Hepatocyte (in vitro differentiated cells): ENCODE results near the gene PES1. TPM values are rescaled to one million over a fixed set of nuclear protein-coding genes. Genes with fewer than 3 reads are reported as not detected.
"Not testable (repeated sequence)": the region's sequence is repeated elsewhere in the genome, so short reads cannot be mapped to it uniquely, and the experiment has no call there.

Source experiments
- DNase-seq: peaks from one replicate; pipeline ENCODE4 v3.0.0-alpha.2; 2016; ENCODE audit warnings: low spot score
- H2AFZ ChIP-seq: fragments of 200-600 bp; sonication (generic); 2 replicates; pipeline ENCODE4 v1.6.0; 2016; ENCODE audit warnings: antibody characterized with exemption, mild to moderate bottlenecking
- H3K27ac ChIP-seq: fragments of 200-600 bp; sonication (generic); 2 replicates; pipeline ENCODE4 v1.5.1; 2016; ENCODE audit warnings: mild to moderate bottlenecking
- H3K27me3 ChIP-seq: fragments of 200-600 bp; sonication (generic); 2 replicates; pipeline ENCODE4 v1.6.1; 2016
- H3K36me3 ChIP-seq: fragments of 200-600 bp; sonication (generic); replicated peaks from 2 replicates; pipeline ENCODE4 v1.5.1; 2016; ENCODE audit warnings: low read depth; ENCODE audit not compliant: insufficient read depth
- H3K4me1 ChIP-seq: fragments of 200-600 bp; sonication (generic); 2 replicates; pipeline ENCODE4 v1.5.1; 2016; ENCODE audit warnings: mild to moderate bottlenecking, moderate library complexity; ENCODE audit not compliant: insufficient read depth
- H3K4me2 ChIP-seq: fragments of 200-600 bp; sonication (generic); 2 replicates; pipeline ENCODE4 v1.6.0; 2016
- H3K4me3 ChIP-seq: fragments of 200-600 bp; sonication (generic); 2 replicates; pipeline ENCODE4 v1.5.1; 2016; ENCODE audit warnings: mild to moderate bottlenecking
- H3K79me2 ChIP-seq: fragments of 200-600 bp; sonication (generic); 2 replicates; pipeline ENCODE4 v1.6.0; 2017; ENCODE audit warnings: mild to moderate bottlenecking
- H3K9me2 ChIP-seq: fragments of 200-600 bp; sonication (generic); replicated peaks from 2 replicates; pipeline ENCODE4 v1.6.0; 2017; ENCODE audit warnings: mild to moderate bottlenecking; ENCODE audit not compliant: insufficient read depth
- H3K9me3 ChIP-seq: fragments of 200-600 bp; sonication (generic); 2 replicates; pipeline ENCODE4 v1.5.1; 2016; ENCODE audit warnings: low read depth, mild to moderate bottlenecking
- H4K20me1 ChIP-seq: fragments of 200-600 bp; sonication (generic); 2 replicates; pipeline ENCODE4 v1.6.0; 2016; ENCODE audit warnings: mild to moderate bottlenecking; ENCODE audit not compliant: insufficient read depth, poor library complexity, severe bottlenecking
- CTCF ChIP-seq: fragments of 200-600 bp; sonication (generic); IDR thresholded peaks from 2 replicates; pipeline ENCODE4 v1.5.1; 2016; ENCODE audit warnings: antibody characterized with exemption, mild to moderate bottlenecking; ENCODE audit not compliant: poor library complexity
- EZH2 ChIP-seq: fragments of 200-600 bp; sonication (generic); IDR thresholded peaks from 2 replicates; pipeline ENCODE4 v1.6.1; 2016; ENCODE audit warnings: antibody characterized with exemption, mild to moderate bottlenecking, borderline replicate concordance
- EZH2phosphoT487 ChIP-seq: fragments of 200-600 bp; sonication (generic); IDR thresholded peaks from one replicate; pipeline ENCODE4 v1.6.1; 2018; ENCODE audit warnings: antibody characterized with exemption, mild to moderate bottlenecking, low read depth, moderate library complexity; ENCODE audit not compliant: unreplicated experiment, severe bottlenecking
- WGBS: methylation state at CpG from one replicate; pipeline ENCODE4 v1.1.6; 2016; ENCODE audit warnings: low lambda C conversion rate; ENCODE audit errors: missing lambda C conversion rate; 5-methylcytosine and 5-hydroxymethylcytosine counted together
- polyA plus RNA-seq: library from polyadenylated mRNA; unstranded; fragments of >200 nt; fragmentation: Nextera tagmentation; extraction: Ambion mirVana; gene quantifications from 2 replicates; pipeline ENCODE4 v1.2.1, GENCODE V29; 2016
- total RNA-seq: library from RNA; depleted of rRNA; stranded (reverse); fragments of >200 nt; gene quantifications from 2 replicates; pipeline ENCODE4 v1.2.3, GENCODE V29; 2014

Gene PES1
- total and polyA plus RNA-seq, 2 experiments from 2014 or later = 42.4 to 59.5 TPM

- Histone ChIP-seq H3K9me2 (no peaks in the 10 kb centered on the region), H3K4me1 (no peaks in the 10 kb centered on the region), H3K36me3 (no peaks in the 10 kb centered on the region), H3K79me2 (no peaks in the 10 kb centered on the region), H3K9me3 (no peaks in the 10 kb centered on the region), H3K4me2 (no peak overlapping the region), H3K4me3 (no peak overlapping the region), H3K27ac (no peak overlapping the region), H2AFZ (no peak overlapping the region), H4K20me1 (no peaks in the 10 kb centered on the region), H3K27me3 (no peaks in the 10 kb centered on the region)
- 83% methylated on average over 5 of the region's 5 CpGs for WGBS
- no peak for TF ChIP-seq EZH2
- TF ChIP-seq CTCF = no peak
- TF ChIP-seq EZH2phosphoT487 = no peak
- DNase-seq = no peak
These were observed 34.7 kb upstream of the PES1 start for GRCh38 chr22:30626413-30626812.

- H3K4me3 ChIP-seq, H3K79me2 ChIP-seq, H3K36me3 ChIP-seq, H3K9me2 ChIP-seq, DNase-seq, H2AFZ ChIP-seq, H3K9me3 ChIP-seq, H3K27me3 ChIP-seq, H3K4me2 ChIP-seq, H3K4me1 ChIP-seq, H4K20me1 ChIP-seq, H3K27ac ChIP-seq: not testable (repeated sequence)
- WGBS = 91% methylated on average over 6 of the region's 6 CpGs
These were observed 28.2 kb upstream of the PES1 start for GRCh38 chr22:30619909-30620308.

- Histone ChIP-seq H4K20me1 (no peaks in the 10 kb centered on the region), H3K9me3 (no peaks in the 10 kb centered on the region), H3K4me1 (no peaks in the 10 kb centered on the region), H3K4me3 (no peak overlapping the region), H3K9me2 (no peaks in the 10 kb centered on the region), H3K36me3 (no peaks in the 10 kb centered on the region), H3K27ac (no peak overlapping the region), H3K79me2 (no peaks in the 10 kb centered on the region), H3K4me2 (no peak overlapping the region), H3K27me3 (no peaks in the 10 kb centered on the region), H2AFZ (no peak overlapping the region)
- no peak for DNase-seq
- WGBS = 91% methylated on average over 6 of the region's 6 CpGs
- TF ChIP-seq EZH2 = no peak
- no peak for TF ChIP-seq EZH2phosphoT487
- TF ChIP-seq CTCF = no peak
These were observed 26.1 kb upstream of the PES1 start for GRCh38 chr22:30617819-30618218.

- Histone ChIP-seq H3K9me2 (no peaks in the 10 kb centered on the region), H3K9me3 (no peaks in the 10 kb centered on the region), H3K36me3 (no peaks in the 10 kb centered on the region), H3K27ac (no peak overlapping the region), H3K4me3 (no peak overlapping the region), H3K27me3 (no peaks in the 10 kb centered on the region), H3K4me1 (no peaks in the 10 kb centered on the region), H4K20me1 (no peaks in the 10 kb centered on the region), H3K4me2 (no peak overlapping the region), H3K79me2 (no peaks in the 10 kb centered on the region), H2AFZ (no peak overlapping the region)
- TF ChIP-seq CTCF = no peak
- no peak for TF ChIP-seq EZH2
- no peak for DNase-seq
- WGBS = 83% methylated on average over 7 of the region's 7 CpGs
These were observed 23.8 kb upstream of the PES1 start for GRCh38 chr22:30615543-30615954.
